Inferior parietal cortex (tissue), 1 donor: Measurements from ENCODE around the gene FAAH2.
A peak's percentile ranks its signal among the peaks of the same experiment; 100 is the strongest.
"Not testable (repeated sequence)": the region's sequence is repeated elsewhere in the genome, so short reads cannot be mapped to it uniquely, and the experiment has no call there.

Source experiments
- DNase-seq: peaks from one replicate; pipeline ENCODE4 v3.0.0-alpha.2; 2016; ENCODE audit errors: extremely low spot score

Gene FAAH2

GRCh38 chrX:57286507-57287251 lies at the start of gene FAAH2:
TSS of gene FAAH2 (plus strand) at chrX:57286706. CDS start at chrX:57286826, 120 bp downstream.
- no peak for DNase-seq

GRCh38 chrX:57241967-57242366 lies 44.5 kb upstream of the FAAH2 start:
- no peak for DNase-seq

GRCh38 chrX:57251965-57252364 lies 34.5 kb upstream of the FAAH2 start:
- DNase-seq: no peak

- no peak for DNase-seq
Observed at GRCh38 chrX:57265126-57265525, 21.4 kb upstream of the FAAH2 start.

- DNase-seq: no peak
Observed at GRCh38 chrX:57266275-57266674, 20.2 kb upstream of the FAAH2 start.

GRCh38 chrX:57266871-57267270 lies 19.6 kb upstream of the FAAH2 start:
- DNase-seq: no peak

- DNase-seq: no peak
Observed at GRCh38 chrX:57267308-57267707, 19.2 kb upstream of the FAAH2 start.

GRCh38 chrX:57270980-57271379 lies 15.5 kb upstream of the FAAH2 start:
- no peak for DNase-seq

- no peak for DNase-seq
Observed at GRCh38 chrX:57282568-57282967, 3.9 kb upstream of the FAAH2 start.

GRCh38 chrX:57285001-57285400 lies 1.5 kb upstream of the FAAH2 start:
- DNase-seq: no peak

GRCh38 chrX:57289089-57289488 lies 2.6 kb downstream of the FAAH2 start:
- DNase-seq: no peak

- DNase-seq: no peak
Observed at GRCh38 chrX:57294961-57295360, 8.5 kb downstream of the FAAH2 start.

- not testable (repeated sequence) for DNase-seq
Observed at GRCh38 chrX:57295679-57296078, 9.2 kb downstream of the FAAH2 start.

GRCh38 chrX:57313583-57314215 lies 27.2 kb downstream of the FAAH2 start:
- DNase-seq: no peak

- no peak for DNase-seq
Observed at GRCh38 chrX:57329008-57329407, 42.5 kb downstream of the FAAH2 start.

GRCh38 chrX:57335790-57336189 lies 49.3 kb downstream of the FAAH2 start:
- DNase-seq: not testable (repeated sequence)

GRCh38 chrX:57353472-57354132 lies 67.1 kb downstream of the FAAH2 start:
- no peak for DNase-seq

- no peak for DNase-seq
Observed at GRCh38 chrX:57364145-57364544, 77.6 kb downstream of the FAAH2 start.

- DNase-seq: no peak
Observed at GRCh38 chrX:57366430-57366829, 79.9 kb downstream of the FAAH2 start.

- peak; percentile 22 for DNase-seq
Observed at GRCh38 chrX:57367649-57368048, 81.1 kb downstream of the FAAH2 start.

- no peak for DNase-seq
Observed at GRCh38 chrX:57368158-57368557, 81.7 kb downstream of the FAAH2 start.

GRCh38 chrX:57379296-57379695 lies 92.8 kb downstream of the FAAH2 start:
- no peak for DNase-seq
